H9 (cell line): ENCODE measurements around the gene ENO3. TPM values are rescaled to one million over a fixed set of nuclear protein-coding genes. Genes with fewer than 3 reads are reported as not detected.
A peak's percentile ranks its signal among the peaks of the same experiment; 100 is the strongest.

Experiments
- DNase-seq: peaks from one replicate; pipeline ENCODE4 v3.0.0-alpha.2; 2017
- H2AFZ ChIP-seq: one replicate; pipeline ENCODE4 v1.6.1; 2013; ENCODE audit warnings: mild to moderate bottlenecking, low read length, control low read depth, moderate library complexity
- H2AK5ac ChIP-seq: 2 replicates; pipeline ENCODE4 v1.6.1; 2013; ENCODE audit warnings: low read length, control low read depth, mixed read lengths; ENCODE audit not compliant: insufficient read length
- H2BK120ac ChIP-seq: one replicate; pipeline ENCODE4 v1.6.1; 2013; ENCODE audit warnings: low read depth, mild to moderate bottlenecking, low read length, control low read depth, inconsistent platforms; ENCODE audit not compliant: poor library complexity, severe bottlenecking
- H2BK12ac ChIP-seq: 2 replicates; pipeline ENCODE4 v1.6.1; 2013; ENCODE audit warnings: low read length, control low read depth, mixed read lengths, low read depth; ENCODE audit not compliant: insufficient read length
- H2BK15ac ChIP-seq: 2 replicates; pipeline ENCODE4 v1.6.1; 2013; ENCODE audit warnings: low read depth, low read length, control low read depth
- H2BK20ac ChIP-seq: one replicate; pipeline ENCODE4 v1.6.1; 2013; ENCODE audit warnings: low read depth, mild to moderate bottlenecking, low read length, control low read depth, inconsistent platforms; ENCODE audit not compliant: poor library complexity, severe bottlenecking
- H2BK5ac ChIP-seq: 2 replicates; pipeline ENCODE4 v1.6.1; 2013; ENCODE audit warnings: low read length, control low read depth, mixed read lengths; ENCODE audit not compliant: insufficient read length
- H3K14ac ChIP-seq: 2 replicates; pipeline ENCODE4 v1.6.1; 2013; ENCODE audit warnings: low read length, control low read depth; ENCODE audit not compliant: insufficient read depth
- H3K18ac ChIP-seq: 2 replicates; pipeline ENCODE4 v1.6.1; 2013; ENCODE audit warnings: low read depth, mild to moderate bottlenecking, mixed read lengths, low read length, control low read depth; ENCODE audit not compliant: insufficient read length
- H3K23ac ChIP-seq: 2 replicates; pipeline ENCODE4 v1.6.1; 2013; ENCODE audit warnings: low read length, control low read depth, mixed read lengths, low read depth; ENCODE audit not compliant: insufficient read length
- H3K23me2 ChIP-seq: 2 replicates; pipeline ENCODE4 v1.6.1; 2013; ENCODE audit warnings: low read depth, mild to moderate bottlenecking, mixed read lengths, low read length, control low read depth; ENCODE audit not compliant: insufficient read length, poor library complexity, severe bottlenecking
- H3K27ac ChIP-seq: 2 replicates; pipeline ENCODE4 v1.5.1; 2013; ENCODE audit warnings: low read length, control low read depth, mixed read lengths, low read depth; ENCODE audit not compliant: insufficient read length
- H3K27me3 ChIP-seq: 2 replicates; pipeline ENCODE4 v1.6.1; 2013; ENCODE audit warnings: low read length, control low read depth, inconsistent platforms; ENCODE audit not compliant: insufficient read depth
- H3K4ac ChIP-seq: 2 replicates; pipeline ENCODE4 v1.6.1; 2013; ENCODE audit warnings: low read depth, mild to moderate bottlenecking, control low read depth, inconsistent platforms, low read length, moderate library complexity
- H3K4me1 ChIP-seq: 2 replicates; pipeline ENCODE4 v1.6.1; 2013; ENCODE audit warnings: low read length, control low read depth, inconsistent platforms; ENCODE audit not compliant: insufficient read depth
- H3K4me2 ChIP-seq: 2 replicates; pipeline ENCODE4 v1.6.1; 2013; ENCODE audit warnings: low read length, control low read depth, mixed read lengths; ENCODE audit not compliant: insufficient read length, insufficient read depth
- H3K56ac ChIP-seq: 2 replicates; pipeline ENCODE4 v1.6.1; 2013; ENCODE audit warnings: low read depth, mild to moderate bottlenecking, mixed read lengths, low read length, control low read depth; ENCODE audit not compliant: insufficient read length
- H3K79me1 ChIP-seq: 2 replicates; pipeline ENCODE4 v1.6.1; 2013; ENCODE audit warnings: low read depth, mild to moderate bottlenecking, moderate library complexity, low read length, control low read depth, inconsistent platforms; ENCODE audit not compliant: insufficient read depth, poor library complexity, severe bottlenecking
- H3K79me2 ChIP-seq: 2 replicates; pipeline ENCODE4 v1.6.1; 2013; ENCODE audit warnings: low read length, control low read depth, inconsistent platforms; ENCODE audit not compliant: insufficient read depth
- H3K9ac ChIP-seq: 2 replicates; pipeline ENCODE4 v1.6.1; 2013; ENCODE audit warnings: low read length, control low read depth, mixed read lengths; ENCODE audit not compliant: insufficient read length; ENCODE audit errors: extremely low read depth
- H3K9me3 ChIP-seq: one replicate; pipeline ENCODE4 v1.6.1; 2013; ENCODE audit warnings: low read depth, low read length, inconsistent platforms; ENCODE audit not compliant: control insufficient read depth
- H3T11ph ChIP-seq: one replicate; pipeline ENCODE4 v1.6.1; 2013; ENCODE audit warnings: mild to moderate bottlenecking, low read length, control low read depth, inconsistent platforms
- H4K20me1 ChIP-seq: one replicate; pipeline ENCODE4 v1.6.1; 2013; ENCODE audit not compliant: control insufficient read depth, insufficient read length, insufficient read depth
- H4K5ac ChIP-seq: 2 replicates; pipeline ENCODE4 v1.6.1; 2013; ENCODE audit warnings: low read depth, mild to moderate bottlenecking, mixed read lengths, low read length, control low read depth; ENCODE audit not compliant: insufficient read length
- H4K8ac ChIP-seq: replicated peaks from 2 replicates; pipeline ENCODE4 v1.6.1; 2013; ENCODE audit warnings: low read length, control low read depth, mixed read lengths, low read depth; ENCODE audit not compliant: insufficient read length
- H4K91ac ChIP-seq: 2 replicates; pipeline ENCODE4 v1.6.1; 2013; ENCODE audit warnings: low read depth, mild to moderate bottlenecking, moderate library complexity, mixed read lengths, low read length, control low read depth; ENCODE audit not compliant: insufficient read length
- H3K27ac Mint-ChIP-seq, 3 experiments: 2 replicates in 2 of 3; 3 replicates in 1 of 3; pipeline ENCODE4 v1.8.0; 2020 to 2021; ENCODE audit warnings: mixed read lengths in 3 of 3, mild to moderate bottlenecking in 1 of 3, moderate library complexity in 1 of 3
- H3K27me3 Mint-ChIP-seq: 2 replicates; pipeline ENCODE4 v1.8.0; 2021; ENCODE audit warnings: low read depth, mild to moderate bottlenecking, moderate library complexity, mixed read lengths
- H3K36me3 Mint-ChIP-seq, 3 experiments: 2 replicates in 2 of 3; 3 replicates in 1 of 3; pipeline ENCODE4 v1.8.0; 2020 to 2021; ENCODE audit warnings: low read depth in 3 of 3, mixed read lengths in 3 of 3; ENCODE audit not compliant: insufficient read depth in 1 of 3
- H3K4me1 Mint-ChIP-seq, 2 experiments: 2 replicates each; pipeline ENCODE4 v1.8.0; 2020; ENCODE audit warnings: mixed read lengths in 2 of 2
- H3K4me3 Mint-ChIP-seq, 2 experiments: 2 replicates in 1 of 2; 3 replicates in 1 of 2; pipeline ENCODE4 v1.8.0; 2020 to 2021; ENCODE audit warnings: mild to moderate bottlenecking in 2 of 2, mixed read lengths in 2 of 2, moderate library complexity in 1 of 2
- H3K9me3 Mint-ChIP-seq, 2 experiments: 2 replicates in 1 of 2; 3 replicates in 1 of 2; pipeline ENCODE4 v1.8.0; 2020; ENCODE audit warnings: mild to moderate bottlenecking in 2 of 2, mixed read lengths in 2 of 2, moderate library complexity in 1 of 2
- CTCF ChIP-seq: fragments of 200-600 bp; sonication (generic); conservative IDR thresholded peaks from 3 replicates; pipeline ENCODE4 v1.8.0; 2021; ENCODE audit warnings: antibody characterized with exemption, mild to moderate bottlenecking
- WGBS: extraction: QIAGEN DNeasy Blood & Tissue Kit; methylation state at CpG from one replicate; pipeline ENCODE4 v1.1.7; 2013; ENCODE audit warnings: missing lambda C conversion rate, low lambda C conversion rate, mixed read lengths; ENCODE audit not compliant: insufficient read length; ENCODE audit errors: extremely low coverage; 5-methylcytosine and 5-hydroxymethylcytosine counted together
- total RNA-seq: library from RNA; stranded (reverse); gene quantifications from 2 replicates; pipeline ENCODE4 v1.2.1, GENCODE V29; 2021

Gene ENO3
- total RNA-seq, 1 experiment from 2014 or later, result 25.4 TPM

GRCh38 chr17:4969551-4970173 lies 18.7 kb downstream of the ENO3 start:
- TF ChIP-seq CTCF, result no peak
- Histone ChIP-seq H3T11ph (no peak overlapping the region), H2BK15ac (no peak overlapping the region), H2BK12ac (no peak overlapping the region), H3K14ac (no peak overlapping the region), H3K23ac (no peak overlapping the region), H3K9me3 (no peaks in the 10 kb centered on the region), H2AK5ac (no peak overlapping the region), H3K23me2 (peaks cover 23% of the 10 kb centered on the region), H2AFZ (no peak overlapping the region), H2BK20ac (no peak overlapping the region), H3K4ac (no peak overlapping the region), H3K79me2 (peaks cover 2% of the 10 kb centered on the region; the same call in 1 of the 2 replicates), H4K91ac (no peak overlapping the region), H3K56ac (no peak overlapping the region), H2BK5ac (no peak overlapping the region), H4K20me1 (no peaks in the 10 kb centered on the region), H3K18ac (no peak overlapping the region), H3K27ac (no peak overlapping the region), H3K79me1 (peaks cover 2% of the 10 kb centered on the region), H3K9ac (peak overlapping the region; percentile 63), H4K8ac (no peak overlapping the region), H2BK120ac (no peak overlapping the region), H3K27me3 (peaks cover 5% of the 10 kb centered on the region; the same call in 1 of the 2 replicates), H3K4me2 (peak overlapping the region; percentile 77), H4K5ac (no peak overlapping the region), H3K4me1 (peaks cover 10% of the 10 kb centered on the region; the same call in 1 of the 2 replicates)
- H3K4me1 Mint-ChIP-seq, result peaks cover 36 to 38% of the 10 kb centered on the region in 2 experiments
- WGBS, result no CpG with 5 or more reads among the region's 16 CpGs
- H3K4me3 Mint-ChIP-seq, result no peak overlapping the region
- H3K36me3 Mint-ChIP-seq, result peaks cover 32 to 47% (median 44%) of the 10 kb centered on the region in 3 experiments
- peaks cover 5 to 19% of the 10 kb centered on the region in 2 experiments; a peak in 4 of 5 replicates for H3K9me3 Mint-ChIP-seq
- DNase-seq, result no peak
- peaks cover 20% of the 10 kb centered on the region for H3K27me3 Mint-ChIP-seq
- H3K27ac Mint-ChIP-seq, result peak overlapping the region in 2 of 3 experiments; percentile 17 to 56; a peak in 4 of 7 replicates
